Central memory CD4-positive, alpha-beta T cell (primary cell): ENCODE data around the gene EGR4.
A peak's percentile ranks its signal among the peaks of the same experiment; 100 is the strongest.

Experiments used
- DNase-seq: peaks from one replicate; pipeline ENCODE4 v3.0.0; 2022

EGR4 gene

GRCh38 chr2:73289304-73289703 lies 4.0 kb downstream of the EGR4 start:
- no peak for DNase-seq

DNA sequence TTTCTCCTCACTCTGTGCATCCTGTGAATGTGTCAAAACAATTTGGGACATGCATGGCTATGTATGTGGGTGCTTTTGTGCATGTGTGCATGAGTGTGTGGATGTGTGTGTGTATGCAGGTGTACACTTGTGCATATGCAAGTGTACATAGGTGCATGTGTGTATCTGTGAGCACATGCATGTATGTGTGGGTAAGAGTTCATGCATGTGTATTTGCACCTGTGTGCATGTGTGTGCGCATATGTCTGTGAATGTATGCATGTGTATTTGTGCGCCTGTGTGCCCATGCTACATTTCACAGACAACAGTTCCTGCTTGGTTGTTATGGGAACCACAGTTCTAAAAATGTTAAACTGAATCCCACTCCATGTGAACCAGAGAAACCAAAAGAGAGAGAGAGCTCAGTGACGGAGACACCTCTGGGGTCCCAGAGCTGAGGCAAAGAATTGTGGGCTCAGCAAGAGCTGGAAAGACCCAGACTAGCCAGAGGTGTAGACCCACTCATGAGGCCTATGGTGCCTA lies 7.2 kb downstream of the EGR4 start:
- DNase-seq: no peak

GRCh38 chr2:73285159-73285739 lies 8.1 kb downstream of the EGR4 start:
- no peak for DNase-seq

GRCh38 chr2:73284296-73285158 lies 8.8 kb downstream of the EGR4 start, which contains the start of gene FBXO41:
Gene FBXO41, minus strand, starts transcription at chr2:73284478. Its CDS starts 14,848 bp downstream, at chr2:73269630.
- DNase-seq: peak; percentile 44

GRCh38 chr2:73283545-73284295 lies 9.6 kb downstream of the EGR4 start:
- DNase-seq: no peak

DNA sequence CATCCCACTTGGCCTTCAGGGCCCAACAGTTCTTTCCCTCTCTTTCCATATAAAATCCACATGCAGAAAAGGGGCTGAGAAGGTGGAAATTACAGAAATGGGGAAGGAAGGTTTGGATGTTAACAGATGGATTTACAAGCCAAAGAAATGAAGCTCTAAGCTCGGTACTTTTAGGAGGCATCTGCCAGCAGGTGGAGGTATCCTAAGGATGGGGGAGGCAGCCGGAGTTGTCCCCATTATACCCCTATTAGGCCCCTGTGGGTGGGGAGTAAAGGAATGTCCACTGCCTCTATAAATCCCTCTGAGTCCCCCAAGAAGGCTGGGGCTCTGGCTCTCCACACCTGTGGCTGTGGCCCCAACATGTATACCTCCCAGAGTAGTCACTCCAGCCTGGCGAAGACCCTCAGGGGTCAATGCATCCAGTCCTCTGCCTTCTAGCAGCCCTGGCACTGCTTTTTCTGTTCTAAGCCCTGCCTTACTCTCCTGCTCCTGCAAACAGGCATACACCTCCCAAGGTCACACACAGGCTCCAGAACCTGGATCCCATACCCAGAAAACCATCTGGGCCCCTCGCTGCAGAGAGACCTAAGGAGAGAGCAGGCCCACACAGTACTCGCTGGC lies 10.3 kb downstream of the EGR4 start:
- no peak for DNase-seq

GRCh38 chr2:73281244-73281643 lies 12.1 kb downstream of the EGR4 start:
- DNase-seq: no peak

DNA sequence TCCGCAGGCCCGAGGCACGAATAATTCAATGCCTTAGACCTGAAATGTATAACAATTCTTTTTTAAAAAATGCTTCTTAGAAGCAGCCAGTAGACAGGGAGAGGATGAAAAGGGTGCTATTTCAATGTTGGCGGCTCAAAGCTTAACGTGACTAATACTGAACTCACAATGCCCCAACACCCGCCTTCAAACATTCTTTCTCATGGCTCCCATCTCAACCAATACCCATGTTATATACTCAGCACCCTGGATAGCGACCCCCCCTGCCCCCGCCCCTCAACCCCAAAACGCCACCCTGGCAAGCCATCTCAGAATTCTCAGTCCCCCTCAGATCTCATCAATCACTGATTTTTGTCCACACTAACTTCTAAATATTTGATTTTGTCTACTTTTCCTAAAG lies 13.5 kb downstream of the EGR4 start:
- DNase-seq: no peak

DNA sequence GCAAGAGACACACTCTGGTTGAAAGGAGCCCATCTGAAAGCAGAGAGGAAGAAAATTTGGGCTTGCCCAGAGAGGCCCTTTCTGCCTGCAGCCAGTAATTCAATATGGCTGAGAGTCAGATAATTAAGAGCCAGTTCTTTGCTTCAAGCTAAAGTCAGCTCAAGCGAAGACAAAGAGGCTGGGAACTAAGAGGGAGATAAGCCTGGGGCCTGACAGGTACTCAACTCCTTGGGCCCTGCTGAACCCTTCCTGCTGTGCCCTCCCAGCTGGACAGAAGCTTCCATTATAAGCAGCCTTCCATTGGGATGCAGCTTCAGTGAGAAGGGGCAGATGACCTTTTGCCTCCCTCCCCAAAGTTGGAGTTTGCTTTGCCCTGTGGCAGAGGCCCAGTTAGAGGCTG lies 21.1 kb downstream of the EGR4 start:
- DNase-seq: no peak

- DNase-seq: no peak
These were observed 23.5 kb downstream of the EGR4 start for GRCh38 chr2:73269686-73270465.

DNA sequence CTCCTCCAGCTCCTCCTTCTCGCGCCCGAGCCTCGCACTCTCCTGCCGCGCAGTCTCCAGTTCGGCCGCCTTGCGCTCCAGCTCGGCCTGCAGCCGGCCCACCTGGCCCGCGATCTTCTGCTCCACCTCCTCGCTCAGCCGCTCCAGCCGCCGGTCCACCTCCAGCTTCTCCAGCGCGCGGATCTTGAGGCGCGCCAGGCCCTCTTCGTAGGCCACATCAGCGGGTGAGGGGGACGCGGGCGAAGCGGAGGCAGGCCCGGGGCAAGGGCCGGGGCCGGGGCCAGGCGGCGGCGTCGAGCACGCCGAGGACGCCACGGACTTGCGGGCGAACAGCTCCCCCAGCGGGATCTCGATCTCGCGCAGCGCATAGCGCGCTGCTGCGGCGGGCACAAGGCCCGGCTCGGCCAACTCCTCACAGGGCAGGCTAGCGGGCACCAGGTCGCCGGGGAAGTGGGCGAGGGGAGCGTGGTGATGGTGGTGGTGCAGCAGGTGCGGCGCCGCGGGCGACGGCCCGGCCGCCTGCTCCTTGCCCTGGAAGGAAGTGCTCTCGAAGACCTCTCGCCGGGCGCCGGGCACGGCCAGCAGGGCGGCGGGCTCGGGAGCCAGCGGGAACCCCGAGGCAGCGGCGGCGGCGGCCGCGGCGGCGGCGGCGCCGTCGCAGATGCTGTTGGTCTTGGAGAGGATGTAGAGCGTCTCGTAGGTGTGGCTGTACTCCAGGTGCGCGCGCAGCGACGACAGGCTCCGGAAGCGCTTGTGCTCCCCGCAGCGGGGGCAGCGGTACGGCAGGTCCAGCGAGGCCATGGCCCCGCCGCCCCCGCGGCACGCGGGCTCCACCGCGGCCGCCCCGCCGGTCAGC lies 24.3 kb downstream of the EGR4 start:
- peak; percentile 75 for DNase-seq

DNA sequence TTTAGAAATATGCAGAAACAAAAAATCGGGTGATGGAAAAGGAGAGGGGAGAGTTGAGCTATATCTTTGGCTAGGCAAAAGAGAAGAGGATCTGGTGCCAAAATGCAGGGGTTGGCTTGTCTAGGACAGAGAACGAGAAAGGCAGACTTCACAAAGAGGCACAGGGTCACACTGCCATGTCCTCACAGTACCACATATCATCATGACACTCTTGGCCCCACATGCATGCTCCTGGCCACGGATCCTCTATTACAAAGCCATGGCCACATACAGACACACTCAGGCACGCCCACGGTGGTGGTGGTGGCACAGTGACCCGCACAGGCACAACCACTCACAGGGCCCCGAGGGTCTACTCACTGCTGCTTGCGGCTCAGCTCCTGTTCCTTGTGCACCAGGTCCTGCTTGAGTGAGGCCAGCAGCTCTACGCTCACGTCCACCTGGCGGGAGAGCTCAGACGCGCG lies 24.9 kb downstream of the EGR4 start:
- no peak for DNase-seq

- DNase-seq: no peak
These were observed 26.3 kb downstream of the EGR4 start for GRCh38 chr2:73267008-73267407.

DNA sequence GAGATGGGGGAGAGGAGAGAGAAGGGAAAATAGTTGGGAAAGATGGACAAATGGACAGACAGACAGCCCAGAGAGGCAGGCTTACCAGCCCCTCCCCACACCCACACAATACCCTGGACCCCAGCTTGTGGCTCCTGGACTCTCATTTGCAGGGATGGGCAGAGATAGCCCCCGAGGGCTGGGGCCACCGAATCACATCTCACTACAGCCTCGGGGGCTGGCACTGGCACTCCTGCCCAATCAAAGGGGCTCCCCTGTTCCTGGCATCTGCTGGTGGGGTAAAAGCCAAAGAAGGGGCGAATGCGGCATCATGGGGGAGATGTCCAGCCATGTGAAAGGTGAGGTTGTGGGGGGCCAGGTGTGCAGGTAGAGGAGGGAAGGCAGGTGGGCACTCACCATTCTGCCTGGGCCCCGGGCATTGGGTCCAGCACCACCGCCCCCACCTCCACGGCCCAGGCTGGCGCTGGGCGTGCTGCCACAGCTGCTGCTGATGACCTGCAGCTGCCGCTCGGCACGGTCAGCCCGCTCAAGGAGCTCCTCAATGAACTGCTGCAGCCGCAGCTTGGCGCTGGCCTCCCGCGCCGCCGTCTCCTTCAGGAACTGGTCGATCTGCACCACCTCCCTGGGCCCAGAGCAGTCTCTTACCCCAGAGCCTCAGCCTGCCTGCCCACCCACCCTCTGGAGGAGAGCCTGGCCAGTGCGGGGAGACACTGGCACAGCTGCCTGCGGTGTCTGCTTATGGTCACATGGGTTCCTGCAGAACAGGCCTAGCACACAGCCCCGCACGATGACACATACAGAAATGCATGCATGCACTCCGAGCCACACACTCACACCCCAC lies 27.1 kb downstream of the EGR4 start:
- DNase-seq: no peak

DNA sequence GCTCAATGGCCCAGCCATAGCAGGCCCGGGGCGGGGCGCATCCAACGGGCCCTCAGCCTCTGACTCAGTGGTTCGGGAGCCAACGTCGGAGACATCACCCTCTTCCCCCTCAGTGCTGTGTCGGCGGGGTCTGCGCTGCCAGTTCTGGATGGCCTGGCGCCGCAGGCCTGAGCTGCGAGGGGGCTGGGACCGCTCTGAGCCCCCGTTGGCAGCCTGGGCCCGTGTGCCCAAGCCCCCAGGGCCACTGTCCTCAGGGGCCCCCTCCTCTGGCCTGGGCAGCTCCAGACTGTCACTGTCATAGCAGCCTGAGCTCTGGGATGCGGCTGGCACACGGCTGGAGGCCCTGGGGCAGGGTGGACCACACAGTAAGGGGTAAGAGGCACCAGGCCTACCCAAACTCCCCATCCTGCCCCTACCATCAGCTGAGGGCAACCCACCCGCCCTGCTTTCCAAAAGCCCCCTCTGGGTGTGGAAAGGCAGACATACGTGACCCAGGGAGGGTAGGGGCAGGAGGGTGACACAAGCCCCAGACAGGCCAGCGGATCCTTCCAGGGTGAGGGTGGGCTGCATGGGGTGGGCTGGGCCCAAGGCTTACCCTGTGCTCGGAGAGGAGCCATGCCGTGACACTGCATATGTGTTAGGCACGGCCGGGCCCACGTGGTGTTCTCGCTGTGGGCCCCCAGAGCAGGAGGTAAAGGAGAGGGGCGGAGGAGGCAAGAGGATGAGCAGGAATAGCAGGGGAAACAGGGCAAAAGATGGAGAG lies 27.9 kb downstream of the EGR4 start:
- no peak for DNase-seq

DNA sequence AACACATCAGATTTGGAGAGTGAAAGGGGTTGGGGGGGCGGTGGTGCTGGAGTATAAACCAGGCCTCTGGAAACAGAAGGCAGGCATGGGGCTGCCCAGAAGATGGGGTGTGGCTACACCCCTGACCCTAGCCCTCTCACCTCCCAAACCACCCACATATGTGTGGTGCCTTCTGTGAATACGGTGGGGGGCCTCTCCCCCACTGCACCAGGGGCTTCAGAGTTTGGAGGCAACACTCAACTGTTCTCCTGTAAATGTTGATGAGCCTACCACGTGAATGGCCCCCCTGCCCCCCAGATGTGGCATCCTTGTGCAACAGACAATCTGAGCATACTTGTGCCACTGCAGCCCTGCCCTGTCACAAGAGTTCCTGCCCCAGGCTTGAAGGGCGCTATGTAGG lies 28.6 kb downstream of the EGR4 start:
- DNase-seq: no peak

GRCh38 chr2:73264332-73264606 lies 29.1 kb downstream of the EGR4 start:
- no peak for DNase-seq

- DNase-seq: no peak
These were observed 29.6 kb downstream of the EGR4 start for GRCh38 chr2:73263540-73264331.
